GM19023 (cell line): ENCODE data around the gene PIF1.
A peak's percentile ranks its signal among the peaks of the same experiment; 100 is the strongest.

Experiments
- ATAC-seq: cut with Tn5 transposase; IDR thresholded peaks from one replicate; pipeline ENCODE4 v1.9.1; 2021; ENCODE audit warnings: mild to moderate bottlenecking, moderate library complexity; ENCODE audit not compliant: unreplicated experiment

Gene PIF1, protein sequence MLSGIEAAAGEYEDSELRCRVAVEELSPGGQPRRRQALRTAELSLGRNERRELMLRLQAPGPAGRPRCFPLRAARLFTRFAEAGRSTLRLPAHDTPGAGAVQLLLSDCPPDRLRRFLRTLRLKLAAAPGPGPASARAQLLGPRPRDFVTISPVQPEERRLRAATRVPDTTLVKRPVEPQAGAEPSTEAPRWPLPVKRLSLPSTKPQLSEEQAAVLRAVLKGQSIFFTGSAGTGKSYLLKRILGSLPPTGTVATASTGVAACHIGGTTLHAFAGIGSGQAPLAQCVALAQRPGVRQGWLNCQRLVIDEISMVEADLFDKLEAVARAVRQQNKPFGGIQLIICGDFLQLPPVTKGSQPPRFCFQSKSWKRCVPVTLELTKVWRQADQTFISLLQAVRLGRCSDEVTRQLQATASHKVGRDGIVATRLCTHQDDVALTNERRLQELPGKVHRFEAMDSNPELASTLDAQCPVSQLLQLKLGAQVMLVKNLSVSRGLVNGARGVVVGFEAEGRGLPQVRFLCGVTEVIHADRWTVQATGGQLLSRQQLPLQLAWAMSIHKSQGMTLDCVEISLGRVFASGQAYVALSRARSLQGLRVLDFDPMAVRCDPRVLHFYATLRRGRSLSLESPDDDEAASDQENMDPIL

GRCh38 chr15:64825431-64826294 lies at the start of gene PIF1:
TSS of gene PIF1 (minus strand) at chr15:64825647. CDS start at chr15:64824335, 1,312 bp downstream.
- ATAC-seq, result peak; percentile 82

DNA sequence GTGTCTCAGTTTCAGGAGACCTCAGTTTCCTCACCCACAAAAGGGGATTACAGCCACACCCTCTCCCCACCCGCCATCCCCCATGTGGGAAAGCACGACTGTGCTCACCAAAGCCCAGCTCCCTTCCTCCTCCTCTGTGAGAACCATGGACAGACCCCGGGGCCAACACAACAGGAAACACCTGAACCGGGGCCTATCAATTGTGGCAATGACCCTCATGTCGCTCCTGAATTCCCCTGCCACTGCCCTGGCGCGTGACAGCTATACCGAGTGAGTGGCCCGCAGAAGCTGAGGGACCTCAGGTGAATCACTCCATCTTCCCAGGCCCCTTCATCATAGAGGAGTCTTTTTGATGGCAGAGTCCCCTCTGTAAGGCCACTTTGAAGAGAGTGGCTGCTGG lies 44.9 kb upstream of the PIF1 start:
- ATAC-seq, result no peak

- no peak for ATAC-seq
Measured at GRCh38 chr15:64869501-64869900, 44.1 kb upstream of the PIF1 start.

GRCh38 chr15:64865998-64866520 lies 40.6 kb upstream of the PIF1 start:
- no peak for ATAC-seq

DNA sequence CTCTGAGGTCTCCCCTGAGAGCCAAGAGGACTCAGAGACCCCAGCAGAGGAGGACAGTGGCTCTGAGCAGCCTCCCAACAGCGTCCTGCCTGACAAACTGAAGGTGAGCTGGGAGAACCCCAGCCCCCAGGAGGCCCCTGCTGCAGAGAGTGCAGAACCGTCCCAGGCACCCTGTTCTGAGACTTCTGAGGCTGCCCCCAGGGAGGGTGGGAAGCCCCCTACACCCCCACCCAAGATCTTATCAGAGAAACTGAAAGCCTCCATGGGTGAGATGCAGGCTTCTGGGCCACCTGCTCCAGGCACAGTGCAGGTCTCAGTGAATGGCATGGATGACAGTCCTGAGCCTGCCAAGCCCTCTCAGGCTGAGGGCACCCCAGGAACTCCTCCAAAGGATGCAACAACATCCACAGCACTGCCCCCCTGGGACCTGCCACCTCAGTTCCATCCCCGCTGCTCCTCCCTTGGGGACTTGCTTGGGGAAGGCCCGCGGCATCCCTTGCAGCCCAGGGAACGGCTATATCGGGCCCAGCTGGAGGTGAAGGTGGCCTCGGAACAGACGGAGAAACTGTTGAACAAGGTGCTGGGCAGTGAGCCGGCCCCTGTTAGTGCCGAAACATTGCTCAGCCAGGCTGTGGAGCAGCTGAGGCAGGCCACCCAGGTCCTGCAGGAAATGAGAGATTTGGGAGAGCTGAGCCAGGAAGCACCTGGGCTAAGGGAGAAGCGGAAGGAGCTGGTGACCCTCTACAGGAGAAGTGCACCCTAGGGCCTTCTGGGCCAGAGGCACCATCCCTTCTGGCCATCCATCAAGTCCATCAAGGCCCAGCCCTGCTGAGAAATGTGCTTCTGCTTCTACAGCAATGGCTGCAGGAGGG lies 39.9 kb upstream of the PIF1 start:
- no peak for ATAC-seq

GRCh38 chr15:64864068-64864467 lies 38.6 kb upstream of the PIF1 start:
- ATAC-seq, result no peak

- ATAC-seq, result no peak
Measured at GRCh38 chr15:64862408-64862807, 37.0 kb upstream of the PIF1 start.

DNA sequence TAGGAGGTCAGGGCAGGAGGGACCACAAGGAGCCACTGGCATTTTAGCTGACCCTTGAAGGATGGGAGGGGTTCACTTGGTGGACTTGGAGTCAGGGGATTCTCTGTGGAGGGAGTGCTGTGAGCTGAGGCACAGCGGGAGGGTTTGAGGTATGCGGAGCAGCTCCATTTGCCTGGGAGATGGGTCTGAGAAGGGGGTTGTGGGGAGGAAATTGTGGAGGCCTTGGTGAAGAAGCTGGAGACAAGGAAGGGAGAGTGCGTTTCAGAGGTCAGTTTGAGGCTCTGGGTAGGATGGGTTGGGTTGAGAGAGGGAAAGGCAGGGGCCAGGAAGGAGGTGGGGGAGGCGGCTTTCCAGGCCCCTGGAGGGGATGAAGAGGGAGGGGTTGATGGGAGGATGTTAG lies 36.5 kb upstream of the PIF1 start:
- ATAC-seq, result no peak

DNA sequence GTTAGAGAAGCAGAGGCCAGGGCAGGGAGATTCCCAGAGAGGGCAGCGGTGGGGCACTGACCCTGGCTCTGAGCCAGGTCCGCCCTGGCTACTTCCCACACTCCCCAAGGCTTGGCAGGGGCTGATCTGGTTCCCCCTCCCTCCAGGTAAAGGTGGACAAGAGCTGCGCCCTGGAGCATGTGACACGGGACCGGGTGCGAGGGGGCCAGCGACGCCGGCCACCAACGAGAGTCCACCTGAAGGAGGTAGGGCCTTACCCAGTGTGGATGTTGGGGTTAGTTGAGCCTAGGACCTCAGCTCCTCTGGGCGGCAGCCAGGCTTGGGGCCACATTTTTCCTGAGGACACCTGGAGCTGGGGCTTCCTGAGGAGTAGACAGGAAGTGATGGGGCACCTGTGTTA lies 35.9 kb upstream of the PIF1 start:
- no peak for ATAC-seq

GRCh38 chr15:64859226-64859625 lies 33.8 kb upstream of the PIF1 start:
- ATAC-seq, result no peak

GRCh38 chr15:64858021-64858575 lies 32.7 kb upstream of the PIF1 start:
- no peak for ATAC-seq

- ATAC-seq, result no peak
Measured at GRCh38 chr15:64857421-64857820, 32.0 kb upstream of the PIF1 start.

DNA sequence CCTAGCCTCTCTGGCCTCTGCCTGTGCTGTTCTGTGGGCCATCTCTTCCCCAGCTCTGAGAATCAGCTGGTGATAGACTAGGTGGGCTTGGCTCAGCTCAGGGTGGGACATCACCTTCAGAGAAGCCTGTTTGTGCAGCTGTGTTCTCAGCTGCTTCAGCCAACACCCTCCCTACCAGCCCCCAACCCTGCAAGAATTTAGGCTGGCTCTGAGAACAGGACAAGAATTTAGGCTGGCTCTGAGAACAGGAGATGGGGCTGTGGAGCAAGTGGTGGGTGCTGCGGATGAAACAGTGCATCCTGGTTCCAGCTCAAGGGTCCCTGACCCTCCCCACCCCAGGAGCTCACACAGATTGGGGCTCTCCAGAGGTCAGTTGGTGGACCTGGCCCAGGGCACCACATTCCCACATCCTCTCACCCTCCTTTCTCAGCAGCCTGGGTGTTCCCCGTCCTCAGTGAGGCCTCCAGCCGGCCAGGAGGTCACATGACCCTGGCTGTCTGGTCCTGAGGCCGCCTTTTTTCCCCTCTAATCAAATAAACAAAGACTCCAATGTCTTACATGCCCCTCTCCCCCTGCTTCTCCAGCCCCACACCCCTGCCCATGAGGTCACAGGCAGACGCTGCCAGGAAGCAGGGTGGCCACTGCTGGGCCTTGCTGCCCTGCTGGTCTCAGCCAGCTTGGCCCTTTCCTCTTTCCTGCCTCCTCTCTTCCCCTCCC lies 31.1 kb upstream of the PIF1 start:
- no peak for ATAC-seq

DNA sequence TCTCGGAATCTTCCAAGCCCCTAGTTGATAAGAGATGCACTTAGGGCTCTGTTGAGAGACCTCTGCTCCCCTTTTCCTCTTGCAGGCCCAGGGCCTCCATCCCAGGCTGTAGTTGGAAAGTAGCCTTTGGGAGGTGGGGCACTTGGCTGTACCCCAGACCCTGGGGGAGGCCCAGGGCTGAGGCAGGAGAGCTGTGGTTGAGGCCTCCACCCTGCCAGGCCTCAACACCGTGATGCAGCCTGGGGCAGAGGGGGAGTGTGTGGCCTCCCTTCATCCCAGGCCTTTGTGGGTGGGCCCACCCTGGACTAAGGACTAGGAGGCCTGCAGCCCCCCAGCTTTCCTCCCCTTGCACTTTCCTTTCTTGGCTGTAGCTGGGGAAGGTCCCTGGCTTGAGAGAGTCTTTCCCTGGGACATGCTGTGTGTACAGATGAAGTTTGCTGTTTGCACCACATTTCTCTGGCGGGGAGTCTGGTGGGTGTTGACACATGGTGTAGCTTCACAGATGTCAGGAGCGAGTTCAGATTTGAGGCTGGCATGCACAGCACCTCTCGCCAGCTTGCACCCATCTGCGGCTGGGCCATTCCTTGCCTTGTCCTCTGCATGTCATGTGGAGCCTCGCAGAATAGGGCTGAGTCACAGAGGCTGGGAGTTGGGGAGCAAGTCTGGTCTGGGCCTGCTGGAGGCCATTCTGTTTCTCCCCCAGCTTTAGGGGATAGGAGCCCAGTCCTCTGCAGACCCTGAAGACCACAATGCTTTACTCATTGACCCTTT lies 29.9 kb upstream of the PIF1 start:
- no peak for ATAC-seq

GRCh38 chr15:64854526-64854925 lies 29.1 kb upstream of the PIF1 start:
- ATAC-seq, result no peak

DNA sequence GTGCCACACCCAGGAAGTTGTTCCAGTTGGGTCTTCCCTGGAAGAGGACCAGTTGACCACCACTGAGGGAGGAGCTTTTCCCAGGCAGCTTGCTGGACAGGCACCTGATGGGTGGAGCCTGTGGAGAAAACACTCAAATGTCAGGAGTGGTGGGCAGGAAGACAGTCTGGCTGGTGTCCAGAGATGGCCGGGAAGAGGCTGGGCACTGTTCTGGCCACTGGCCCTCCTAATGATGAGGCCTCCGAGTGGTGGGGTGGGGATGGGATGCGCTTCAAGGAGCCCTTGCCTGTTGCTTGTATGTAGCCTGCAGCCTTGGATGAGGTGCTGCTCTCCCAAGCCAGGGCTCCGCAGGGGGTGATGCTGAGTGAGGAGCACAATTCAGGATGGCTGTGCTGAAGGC lies 28.6 kb upstream of the PIF1 start:
- no peak for ATAC-seq

- no peak for ATAC-seq
Measured at GRCh38 chr15:64851503-64851840, 26.0 kb upstream of the PIF1 start.

- no peak for ATAC-seq
Measured at GRCh38 chr15:64850778-64851502, 25.5 kb upstream of the PIF1 start.
